Sigmoid colon (tissue), 4 donors: ENCODE data around the gene OXGR1.

Experiments used
- CTCF ChIP-seq, 4 experiments: fragments of 450-650 bp in 3 of 4; fragments of 200-600 bp in 1 of 4; IDR thresholded peaks; one replicate each; pipeline ENCODE4 v1.5.1; 2016 to 2019; ENCODE audit warnings: antibody characterized with exemption in 4 of 4, mild to moderate bottlenecking in 3 of 4, moderate library complexity in 2 of 4
- EP300 ChIP-seq, 4 donors: sonication (generic); formaldehyde crosslinking; IDR thresholded peaks; one replicate each; pipeline ENCODE4 v1.6.1; 2017; ENCODE audit warnings: antibody characterized with exemption in 4 of 4
- POLR2A ChIP-seq, 2 donors: fragments of 450-650 bp; IDR thresholded peaks; one replicate each; pipeline ENCODE4 v1.6.1; 2016; ENCODE audit warnings: antibody characterized with exemption in 2 of 2, mild to moderate bottlenecking in 2 of 2, moderate library complexity in 2 of 2

GRCh38 chr13:96993634-96994016 lies 651 bp downstream of the OXGR1 start:
- no peak for TF ChIP-seq CTCF (IDR thresholded peaks at IDR 0.05)
- no peak for TF ChIP-seq EP300 (IDR thresholded peaks at IDR 0.05)
- no peak for TF ChIP-seq POLR2A (IDR thresholded peaks at IDR 0.05)
